GM06990 (cell line): ENCODE results near the gene RPTOR.

Source experiments
- DNase-seq: peaks from one replicate; pipeline ENCODE4 v3.0.0-alpha.2; 2011; ENCODE audit not compliant: insufficient read length; ENCODE audit errors: extremely low read depth
- H3K27me3 ChIP-seq: replicated peaks from 2 replicates; pipeline ENCODE4 v1.6.0; 2011; ENCODE audit warnings: low read length; ENCODE audit not compliant: control insufficient read depth, insufficient read depth
- H3K36me3 ChIP-seq: 2 replicates; pipeline ENCODE4 v1.5.1; 2011; ENCODE audit warnings: low read length; ENCODE audit not compliant: control insufficient read depth, insufficient read depth
- H3K4me3 ChIP-seq: replicated peaks from 2 replicates; pipeline ENCODE4 v1.5.1; 2011; ENCODE audit warnings: low read depth, mild to moderate bottlenecking, control low read depth, low read length
- CTCF ChIP-seq: IDR thresholded peaks from 2 replicates; pipeline ENCODE4 v1.5.1; 2011; ENCODE audit warnings: low read length, control low read depth, mild to moderate bottlenecking, inconsistent platforms; ENCODE audit not compliant: insufficient read depth, poor library complexity, severe bottlenecking

RPTOR gene

GRCh38 chr17:80956321-80957190 is 411.9 kb downstream of the RPTOR start:
- peak; percentile 6 for DNase-seq
- H3K36me3 ChIP-seq, result peaks cover 1% of the 10 kb centered on the region; the same call in 1 of the 2 replicates
- no peak for TF ChIP-seq CTCF
- H3K27me3 ChIP-seq, result no peaks in the 10 kb centered on the region
- H3K4me3 ChIP-seq, result no peak overlapping the region

GRCh38 chr17:80957461-80957941 is 412.9 kb downstream of the RPTOR start:
- peaks cover 1% of the 10 kb centered on the region; the same call in 1 of the 2 replicates for H3K36me3 ChIP-seq
- DNase-seq, result peak; percentile 3
- H3K27me3 ChIP-seq, result no peaks in the 10 kb centered on the region
- no peak overlapping the region for H3K4me3 ChIP-seq
- TF ChIP-seq CTCF, result no peak

GRCh38 chr17:80959330-80960036 is 414.8 kb downstream of the RPTOR start:
- Histone ChIP-seq H3K4me3 (no peak overlapping the region), H3K36me3 (peaks cover 1% of the 10 kb centered on the region; the same call in 1 of the 2 replicates), H3K27me3 (no peaks in the 10 kb centered on the region)
- TF ChIP-seq CTCF, result no peak
- peak; percentile 5 for DNase-seq

- Histone ChIP-seq H3K27me3 (no peaks in the 10 kb centered on the region), H3K4me3 (no peak overlapping the region), H3K36me3 (peaks cover 6% of the 10 kb centered on the region)
- TF ChIP-seq CTCF, result no peak
- DNase-seq, result peak; percentile 7
Observed at GRCh38 chr17:80960037-80960796, 415.6 kb downstream of the RPTOR start.

- no peak for TF ChIP-seq CTCF
- Histone ChIP-seq H3K36me3 (peaks cover 6% of the 10 kb centered on the region), H3K4me3 (no peak overlapping the region), H3K27me3 (no peaks in the 10 kb centered on the region)
- peak; percentile 6 for DNase-seq
Observed at GRCh38 chr17:80960797-80961452, 416.3 kb downstream of the RPTOR start.
